HG03354 (cell line): ENCODE data around the gene ZNRF1.
"Not testable (repeated sequence)": the region's sequence is repeated elsewhere in the genome, so short reads cannot be mapped to it uniquely, and the experiment has no call there.

ENCODE experiments used
- ATAC-seq: cut with Tn5 transposase; IDR thresholded peaks from one replicate; pipeline ENCODE4 v1.9.1; 2021; ENCODE audit warnings: mild to moderate bottlenecking; ENCODE audit not compliant: unreplicated experiment, poor library complexity, severe bottlenecking

The ZNRF1 gene

GRCh38 chr16:75090899-75091298 is 92.1 kb downstream of the ZNRF1 start:
- ATAC-seq, result not testable (repeated sequence)

GRCh38 chr16:75091619-75092018 is 92.8 kb downstream of the ZNRF1 start:
- not testable (repeated sequence) for ATAC-seq

GRCh38 chr16:75092777-75093176 is 94.0 kb downstream of the ZNRF1 start:
- ATAC-seq, result no peak

- no peak for ATAC-seq
These were observed 95.0 kb downstream of the ZNRF1 start for GRCh38 chr16:75093598-75094540.

- ATAC-seq, result no peak
These were observed 96.4 kb downstream of the ZNRF1 start for GRCh38 chr16:75095204-75095621.

- no peak for ATAC-seq
These were observed 97.8 kb downstream of the ZNRF1 start for GRCh38 chr16:75096656-75097055.

- ATAC-seq, result no peak
These were observed 98.5 kb downstream of the ZNRF1 start for GRCh38 chr16:75097191-75097761.

GRCh38 chr16:75097941-75098901 is 99.4 kb downstream of the ZNRF1 start:
- ATAC-seq, result peak; percentile 71

- peak; percentile 2 for ATAC-seq
These were observed 100.3 kb downstream of the ZNRF1 start for GRCh38 chr16:75099075-75099667.

- peak; percentile 61 for ATAC-seq
These were observed 101.1 kb downstream of the ZNRF1 start for GRCh38 chr16:75099738-75100602.

- ATAC-seq, result no peak
These were observed 101.8 kb downstream of the ZNRF1 start for GRCh38 chr16:75100603-75100990.

- no peak for ATAC-seq
These were observed 102.8 kb downstream of the ZNRF1 start for GRCh38 chr16:75101635-75102034.

GRCh38 chr16:75102595-75102994 is 103.8 kb downstream of the ZNRF1 start:
- no peak for ATAC-seq

GRCh38 chr16:75103994-75104393 is 105.2 kb downstream of the ZNRF1 start:
- no peak for ATAC-seq

- ATAC-seq, result no peak
These were observed 106.0 kb downstream of the ZNRF1 start for GRCh38 chr16:75104836-75105235.

- ATAC-seq, result no peak
These were observed 106.7 kb downstream of the ZNRF1 start for GRCh38 chr16:75105306-75106061.

- no peak for ATAC-seq
These were observed 107.8 kb downstream of the ZNRF1 start for GRCh38 chr16:75106351-75107274.
